Epithelial cell of prostate (primary cell): ENCODE data around the gene FXYD6.
"Not testable (repeated sequence)": the region's sequence is repeated elsewhere in the genome, so short reads cannot be mapped to it uniquely, and the experiment has no call there.

Experiments used
- DNase-seq: peaks from one replicate; pipeline ENCODE4 v3.0.0-alpha.2; 2011; ENCODE audit warnings: low read depth, low spot score
- H3K27ac ChIP-seq: fragments of 450-650 bp; 2 replicates; pipeline ENCODE4 v1.5.1; 2017; ENCODE audit warnings: mild to moderate bottlenecking

The FXYD6 gene

GRCh38 chr11:117876341-117877119 lies at the start of gene FXYD6:
Gene FXYD6 (minus strand): TSS chr11:117876658. CDS start chr11:117842776, 33,882 bp downstream.
- no peak within 1 kb of the TSS for H3K27ac ChIP-seq
- no peak for DNase-seq

- not testable (repeated sequence) for DNase-seq, H3K27ac ChIP-seq
These were observed 49.7 kb upstream of the FXYD6 start for GRCh38 chr11:117926166-117926565.

- no peak overlapping the region for H3K27ac ChIP-seq
- DNase-seq, result no peak
These were observed 48.9 kb upstream of the FXYD6 start for GRCh38 chr11:117925198-117925925.

- H3K27ac ChIP-seq, result no peak overlapping the region
- DNase-seq, result no peak
These were observed 48.2 kb upstream of the FXYD6 start for GRCh38 chr11:117924631-117925170.

- H3K27ac ChIP-seq, result no peak overlapping the region
- no peak for DNase-seq
These were observed 47.3 kb upstream of the FXYD6 start for GRCh38 chr11:117923773-117924172.

- DNase-seq, result no peak
- no peak overlapping the region for H3K27ac ChIP-seq
These were observed 46.8 kb upstream of the FXYD6 start for GRCh38 chr11:117923275-117923674.

GRCh38 chr11:117921893-117922292 lies 45.4 kb upstream of the FXYD6 start:
- no peak overlapping the region for H3K27ac ChIP-seq
- DNase-seq, result no peak

- no peak for DNase-seq
- H3K27ac ChIP-seq, result no peak overlapping the region
These were observed 45.0 kb upstream of the FXYD6 start for GRCh38 chr11:117921456-117921855.

- DNase-seq, result no peak
- H3K27ac ChIP-seq, result no peak overlapping the region
These were observed 43.3 kb upstream of the FXYD6 start for GRCh38 chr11:117919781-117920221.

- no peak overlapping the region for H3K27ac ChIP-seq
- no peak for DNase-seq
These were observed 42.9 kb upstream of the FXYD6 start for GRCh38 chr11:117919341-117919740.

GRCh38 chr11:117918366-117919255 lies 42.2 kb upstream of the FXYD6 start:
- DNase-seq, result no peak

GRCh38 chr11:117917591-117918151 lies 41.2 kb upstream of the FXYD6 start:
- no peak for DNase-seq
- no peak overlapping the region for H3K27ac ChIP-seq

More at GRCh38 chr11:117918366-117919255, 42.2 kb upstream of the FXYD6 start:
- H3K27ac ChIP-seq, result no peak overlapping the region

GRCh38 chr11:117916956-117917355 lies 40.5 kb upstream of the FXYD6 start:
- no peak overlapping the region for H3K27ac ChIP-seq
- no peak for DNase-seq

GRCh38 chr11:117915672-117916235 lies 39.3 kb upstream of the FXYD6 start:
- DNase-seq, result no peak
- no peak overlapping the region for H3K27ac ChIP-seq

GRCh38 chr11:117914991-117915618 lies 38.6 kb upstream of the FXYD6 start:
- H3K27ac ChIP-seq, result no peak overlapping the region
- no peak for DNase-seq

- no peak for DNase-seq
These were observed 37.9 kb upstream of the FXYD6 start for GRCh38 chr11:117914398-117914761.

GRCh38 chr11:117913736-117914397 lies 37.4 kb upstream of the FXYD6 start:
- H3K27ac ChIP-seq, result no peak overlapping the region
- DNase-seq, result no peak

More at GRCh38 chr11:117914398-117914761, 37.9 kb upstream of the FXYD6 start:
- no peak overlapping the region for H3K27ac ChIP-seq

- no peak for DNase-seq
- no peak overlapping the region for H3K27ac ChIP-seq
These were observed 36.0 kb upstream of the FXYD6 start for GRCh38 chr11:117912497-117912896.

- no peak for DNase-seq
- H3K27ac ChIP-seq, result no peak overlapping the region
These were observed 35.2 kb upstream of the FXYD6 start for GRCh38 chr11:117911694-117912093.
